ENCODE data around the gene HPSE2.

GRCh38 chr10:99236627-99237309 is 1.1 kb upstream of the HPSE2 start:
- TF ChIP-seq POLR2A (IDR thresholded peaks at IDR 0.05) (no peak), CTCF (IDR thresholded peaks at IDR 0.05) (no peak), POLR2AphosphoS5 (IDR thresholded peaks at IDR 0.05) (no peak)
